A549 (cell line): ENCODE results near the gene SLC25A39.

Experiments used
- RCOR1 ChIP-seq: fragments of 150-350 bp; IDR thresholded peaks from 2 replicates; pipeline ENCODE4 v1.6.1; 2014; ENCODE audit warnings: antibody characterized with exemption, low read length, low read depth
- RFX5 ChIP-seq: fragments of 450-650 bp; IDR thresholded peaks from 2 replicates; pipeline ENCODE4 v1.7.1; 2014; ENCODE audit warnings: antibody characterized with exemption, mild to moderate bottlenecking, moderate library complexity

DNA sequence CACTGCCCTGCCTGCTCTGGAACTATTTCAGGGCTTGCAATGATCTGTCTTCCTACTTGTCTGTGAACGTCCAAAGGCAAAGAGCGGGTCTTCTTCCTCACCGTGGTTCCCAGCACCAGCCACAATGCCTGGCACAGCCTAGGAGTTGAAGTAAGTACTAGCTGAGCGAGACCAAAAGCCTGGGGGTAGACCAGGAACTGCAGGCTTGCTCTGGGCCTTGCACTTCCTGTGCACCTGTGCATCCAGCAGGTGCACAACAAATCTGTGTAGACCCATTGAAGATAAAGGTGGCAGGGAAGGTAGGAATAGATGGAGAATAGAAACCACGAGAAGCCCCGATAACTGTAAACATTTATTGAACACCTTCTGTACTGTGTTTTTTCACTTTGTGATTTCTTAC lies 34.4 kb upstream of the SLC25A39 start:
- no peak for TF ChIP-seq RCOR1
- TF ChIP-seq RFX5: no peak
